22Rv1 (cell line): ENCODE measurements around the gene CARMIL1.

Source experiments
- CTCF ChIP-seq: fragments of 450-650 bp; IDR thresholded peaks from 2 replicates; pipeline ENCODE4 v1.5.1; 2017; ENCODE audit warnings: mild to moderate bottlenecking
- ZFX ChIP-seq: fragments of 450-650 bp; IDR thresholded peaks from 2 replicates; pipeline ENCODE4 v1.6.1; 2017; ENCODE audit warnings: antibody characterized with exemption, borderline replicate concordance

DNA sequence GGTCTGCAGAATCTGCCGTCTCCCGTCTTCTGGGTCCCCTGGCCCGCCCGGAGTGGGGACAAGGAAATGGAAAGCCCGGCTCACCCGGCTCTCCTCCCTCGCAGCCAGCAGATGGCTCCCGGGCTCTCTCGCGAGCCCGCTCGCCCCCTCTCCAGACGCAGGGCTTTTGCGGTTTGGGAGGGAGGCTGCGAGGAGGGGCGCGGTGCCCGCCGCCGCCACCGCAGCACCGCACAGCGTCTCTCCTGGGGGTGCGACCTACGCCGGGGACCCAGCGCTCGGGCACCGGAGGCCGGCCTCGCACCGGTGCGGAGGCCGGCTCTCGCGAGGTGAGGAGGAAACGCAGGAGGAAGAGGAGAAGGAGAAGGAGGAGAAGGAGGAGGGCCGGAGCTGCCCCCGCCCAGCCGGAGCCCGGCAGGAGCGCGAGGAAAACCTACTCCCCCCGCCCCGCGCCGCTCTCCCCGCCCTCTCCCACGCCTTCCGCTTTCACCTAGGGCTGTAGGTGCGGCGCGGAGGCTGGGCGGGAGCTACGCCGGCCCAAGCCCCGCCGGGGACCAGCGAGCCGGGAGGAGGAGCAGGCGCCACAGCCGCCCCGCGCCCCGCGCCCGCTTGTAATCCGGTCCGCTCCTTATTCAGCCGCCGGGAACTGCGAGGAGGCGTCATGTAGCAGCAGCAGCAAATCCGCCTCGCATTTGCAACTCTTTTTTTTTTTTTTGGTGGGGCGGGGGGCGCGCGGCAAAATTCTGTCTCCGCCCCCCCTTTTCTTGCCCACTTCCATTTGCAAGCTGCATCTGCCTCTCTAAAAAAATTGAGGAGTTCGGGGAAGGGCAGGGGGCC, at the start of gene CARMIL1:
- peak; percentile 84 for TF ChIP-seq CTCF
- no peak for TF ChIP-seq ZFX
